GM21737 (cell line): ENCODE data around the gene SMARCD3.

Source experiments
- ATAC-seq: cut with Tn5 transposase; IDR thresholded peaks from one replicate; pipeline ENCODE4 v1.9.1; 2021; ENCODE audit warnings: mild to moderate bottlenecking, moderate library complexity; ENCODE audit not compliant: unreplicated experiment

Gene SMARCD3

GRCh38 chr7:151238190-151238810 lies 10.2 kb downstream of the SMARCD3 start:
- no peak for ATAC-seq

GRCh38 chr7:151237244-151238189 lies 11.0 kb downstream of the SMARCD3 start:
- no peak for ATAC-seq

GRCh38 chr7:151236406-151236805 lies 12.1 kb downstream of the SMARCD3 start:
- no peak for ATAC-seq

GRCh38 chr7:151235091-151235787 lies 13.3 kb downstream of the SMARCD3 start:
- ATAC-seq: no peak

- no peak for ATAC-seq
These were observed 14.7 kb downstream of the SMARCD3 start for GRCh38 chr7:151233804-151234203.

- peak; percentile 31 for ATAC-seq
These were observed 15.4 kb downstream of the SMARCD3 start for GRCh38 chr7:151232917-151233701.

- peak; percentile 95 for ATAC-seq
These were observed 16.2 kb downstream of the SMARCD3 start, which contains the start of gene CHPF2 for GRCh38 chr7:151232091-151232916. Gene CHPF2, plus strand, starts transcription at chr7:151232483. Its CDS starts 1,529 bp downstream, at chr7:151234012.

GRCh38 chr7:151231080-151231479 lies 17.4 kb downstream of the SMARCD3 start:
- ATAC-seq: no peak

- no peak for ATAC-seq
These were observed 19.2 kb downstream of the SMARCD3 start for GRCh38 chr7:151229249-151229648.

- ATAC-seq: no peak
These were observed 20.2 kb downstream of the SMARCD3 start for GRCh38 chr7:151228024-151228866.

GRCh38 chr7:151226875-151227782 lies 21.4 kb downstream of the SMARCD3 start, which contains the start of gene ABCF2:
Gene ABCF2, minus strand, starts transcription at chr7:151227205. Its CDS starts 747 bp downstream, at chr7:151226458.
- peak; percentile 98 for ATAC-seq

- no peak for ATAC-seq
These were observed 22.0 kb downstream of the SMARCD3 start for GRCh38 chr7:151226560-151226874.

- ATAC-seq: no peak
These were observed 22.5 kb downstream of the SMARCD3 start for GRCh38 chr7:151225948-151226510.

GRCh38 chr7:151223728-151224127 lies 24.8 kb downstream of the SMARCD3 start:
- no peak for ATAC-seq

- ATAC-seq: no peak
These were observed 30.3 kb downstream of the SMARCD3 start for GRCh38 chr7:151218170-151218569.

GRCh38 chr7:151215396-151215795 lies 33.1 kb downstream of the SMARCD3 start:
- ATAC-seq: no peak

- ATAC-seq: no peak
These were observed 34.7 kb downstream of the SMARCD3 start for GRCh38 chr7:151213826-151214225.
